Measurements from ENCODE around the gene RPS15A. TPM values are rescaled to one million over a fixed set of nuclear protein-coding genes. Genes with fewer than 3 reads are reported as not detected.
A peak's percentile ranks its signal among the peaks of the same experiment; 100 is the strongest.

The RPS15A gene
- total RNA-seq, 1 donor from 2014 or later = 1,627 TPM

DNA sequence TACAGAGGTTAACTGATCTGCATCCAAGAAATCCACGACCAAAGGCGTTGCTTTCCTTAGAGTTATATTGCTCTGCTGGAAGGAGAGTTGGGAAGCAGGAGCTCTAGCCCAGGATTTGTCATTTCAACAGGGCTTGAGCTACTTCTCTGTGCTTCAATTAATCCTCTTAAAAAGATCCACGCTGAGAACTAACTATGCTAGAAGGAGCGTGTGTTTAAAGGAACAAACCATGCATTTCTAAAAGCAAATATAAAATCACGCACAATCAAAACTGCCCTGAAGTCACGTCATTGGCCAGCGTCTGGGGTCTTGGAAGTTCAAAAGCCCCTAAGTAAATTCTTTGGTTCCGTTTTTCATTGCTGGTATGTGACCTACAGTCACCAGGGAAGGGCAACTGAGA lies 10.2 kb upstream of the RPS15A start:
- peaks cover 5% of the 10 kb centered on the region for H3K27me3 Mint-ChIP-seq (ENCODE audit: unreplicated experiment)
- no peak for DNase-seq (ENCODE audit: low spot score)
- peaks cover 12% of the 10 kb centered on the region for H3K36me3 Mint-ChIP-seq (ENCODE audit: low read depth, unreplicated experiment)
- TF ChIP-seq, protein P1, sequence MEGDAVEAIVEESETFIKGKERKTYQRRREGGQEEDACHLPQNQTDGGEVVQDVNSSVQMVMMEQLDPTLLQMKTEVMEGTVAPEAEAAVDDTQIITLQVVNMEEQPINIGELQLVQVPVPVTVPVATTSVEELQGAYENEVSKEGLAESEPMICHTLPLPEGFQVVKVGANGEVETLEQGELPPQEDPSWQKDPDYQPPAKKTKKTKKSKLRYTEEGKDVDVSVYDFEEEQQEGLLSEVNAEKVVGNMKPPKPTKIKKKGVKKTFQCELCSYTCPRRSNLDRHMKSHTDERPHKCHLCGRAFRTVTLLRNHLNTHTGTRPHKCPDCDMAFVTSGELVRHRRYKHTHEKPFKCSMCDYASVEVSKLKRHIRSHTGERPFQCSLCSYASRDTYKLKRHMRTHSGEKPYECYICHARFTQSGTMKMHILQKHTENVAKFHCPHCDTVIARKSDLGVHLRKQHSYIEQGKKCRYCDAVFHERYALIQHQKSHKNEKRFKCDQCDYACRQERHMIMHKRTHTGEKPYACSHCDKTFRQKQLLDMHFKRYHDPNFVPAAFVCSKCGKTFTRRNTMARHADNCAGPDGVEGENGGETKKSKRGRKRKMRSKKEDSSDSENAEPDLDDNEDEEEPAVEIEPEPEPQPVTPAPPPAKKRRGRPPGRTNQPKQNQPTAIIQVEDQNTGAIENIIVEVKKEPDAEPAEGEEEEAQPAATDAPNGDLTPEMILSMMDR (IDR thresholded peaks at IDR 0.05; ENCODE audit: unreplicated experiment) = no peak
- H3K9me3 Mint-ChIP-seq (ENCODE audit: unreplicated experiment) = no peaks in the 10 kb centered on the region
- H3K4me1 Mint-ChIP-seq (ENCODE audit: unreplicated experiment) = peaks cover 19% of the 10 kb centered on the region
- peak overlapping the region; percentile 97 for H3K4me3 Mint-ChIP-seq (ENCODE audit: unreplicated experiment)
- H3K27ac Mint-ChIP-seq (ENCODE audit: unreplicated experiment) = peak overlapping the region; percentile 91

DNA sequence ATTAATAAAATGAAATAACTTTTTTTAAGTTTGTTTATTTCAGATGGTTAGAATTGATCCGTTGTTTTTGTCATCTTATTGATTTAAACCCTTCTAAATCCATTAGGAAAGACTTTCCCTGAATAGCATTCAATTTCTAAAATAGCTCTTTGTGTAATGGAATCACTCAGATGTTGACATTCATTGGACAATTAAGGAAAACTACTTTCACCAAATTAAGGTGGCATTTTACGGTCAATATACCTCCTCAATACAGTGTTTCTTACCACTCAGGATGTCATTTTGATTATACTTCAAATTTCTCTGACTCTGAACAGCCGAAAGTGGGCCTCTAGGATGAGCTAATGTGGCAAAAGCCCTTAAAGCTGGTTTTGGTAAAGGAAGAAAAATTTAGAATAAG lies 9.4 kb upstream of the RPS15A start:
- no peaks in the 10 kb centered on the region for H3K9me3 Mint-ChIP-seq (ENCODE audit: unreplicated experiment)
- peaks cover 12% of the 10 kb centered on the region for H3K36me3 Mint-ChIP-seq (ENCODE audit: low read depth, unreplicated experiment)
- TF ChIP-seq, protein P1 (IDR thresholded peaks at IDR 0.05; ENCODE audit: unreplicated experiment) = no peak
- H3K4me1 Mint-ChIP-seq (ENCODE audit: unreplicated experiment) = peaks cover 19% of the 10 kb centered on the region
- H3K27me3 Mint-ChIP-seq (ENCODE audit: unreplicated experiment) = peaks cover 5% of the 10 kb centered on the region
- H3K27ac Mint-ChIP-seq (ENCODE audit: unreplicated experiment) = no peak overlapping the region
- peak overlapping the region; percentile 97 for H3K4me3 Mint-ChIP-seq (ENCODE audit: unreplicated experiment)
- no peak for DNase-seq (ENCODE audit: low spot score)

DNA sequence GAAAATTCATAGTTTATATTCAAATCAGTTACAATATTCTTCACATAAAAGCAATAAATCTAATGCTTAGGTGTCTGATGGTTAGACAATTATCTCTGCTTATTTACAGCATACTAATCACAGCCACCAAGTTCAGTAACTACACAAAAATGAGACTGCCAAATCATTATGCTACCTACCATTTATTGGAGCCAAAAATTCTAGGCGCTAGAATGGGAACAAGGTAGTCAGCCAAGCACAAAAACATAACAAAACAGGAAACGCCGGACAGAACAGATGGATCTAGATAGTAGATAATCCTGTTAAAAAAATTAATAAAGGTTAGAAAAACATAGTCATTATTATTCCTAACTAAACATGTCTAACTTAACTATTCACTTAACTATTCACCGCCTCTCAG lies 7.6 kb upstream of the RPS15A start:
- H3K27me3 Mint-ChIP-seq (ENCODE audit: unreplicated experiment) = peaks cover 5% of the 10 kb centered on the region
- H3K9me3 Mint-ChIP-seq (ENCODE audit: unreplicated experiment) = no peaks in the 10 kb centered on the region
- peaks cover 21% of the 10 kb centered on the region for H3K36me3 Mint-ChIP-seq (ENCODE audit: low read depth, unreplicated experiment)
- no peak overlapping the region for H3K4me3 Mint-ChIP-seq (ENCODE audit: unreplicated experiment)
- H3K27ac Mint-ChIP-seq (ENCODE audit: unreplicated experiment) = no peak overlapping the region
- TF ChIP-seq, protein P1 (IDR thresholded peaks at IDR 0.05; ENCODE audit: unreplicated experiment) = no peak
- peaks cover 19% of the 10 kb centered on the region for H3K4me1 Mint-ChIP-seq (ENCODE audit: unreplicated experiment)
- no peak for DNase-seq (ENCODE audit: low spot score)

DNA sequence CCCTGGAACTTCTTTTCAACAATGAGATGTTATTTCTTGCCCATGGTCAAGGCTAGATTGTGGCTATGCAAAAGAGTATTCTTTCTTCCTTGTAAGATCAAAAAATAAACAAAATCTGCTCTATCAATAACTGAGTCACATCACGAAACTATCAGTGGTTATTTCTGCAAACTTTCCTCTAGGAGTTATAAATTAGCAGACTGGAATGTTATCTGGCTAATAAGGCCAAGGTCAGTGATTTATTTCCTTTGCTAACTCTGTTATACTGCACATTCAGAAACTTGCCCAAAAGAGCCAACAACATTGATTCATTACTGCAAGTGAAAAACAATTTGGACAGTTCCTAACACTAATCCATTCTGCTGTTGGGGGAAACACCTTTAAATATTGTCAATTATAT lies 6.2 kb upstream of the RPS15A start:
- Mint-ChIP-seq H3K36me3 (ENCODE audit: low read depth, unreplicated experiment) (peaks cover 21% of the 10 kb centered on the region), H3K27me3 (ENCODE audit: unreplicated experiment) (peaks cover 5% of the 10 kb centered on the region), H3K4me3 (ENCODE audit: unreplicated experiment) (no peak overlapping the region), H3K4me1 (ENCODE audit: unreplicated experiment) (peaks cover 15% of the 10 kb centered on the region), H3K27ac (ENCODE audit: unreplicated experiment) (no peak overlapping the region), H3K9me3 (ENCODE audit: unreplicated experiment) (no peaks in the 10 kb centered on the region)
- no peak for DNase-seq (ENCODE audit: low spot score)
- TF ChIP-seq, protein P1 (IDR thresholded peaks at IDR 0.05; ENCODE audit: unreplicated experiment) = no peak

DNA sequence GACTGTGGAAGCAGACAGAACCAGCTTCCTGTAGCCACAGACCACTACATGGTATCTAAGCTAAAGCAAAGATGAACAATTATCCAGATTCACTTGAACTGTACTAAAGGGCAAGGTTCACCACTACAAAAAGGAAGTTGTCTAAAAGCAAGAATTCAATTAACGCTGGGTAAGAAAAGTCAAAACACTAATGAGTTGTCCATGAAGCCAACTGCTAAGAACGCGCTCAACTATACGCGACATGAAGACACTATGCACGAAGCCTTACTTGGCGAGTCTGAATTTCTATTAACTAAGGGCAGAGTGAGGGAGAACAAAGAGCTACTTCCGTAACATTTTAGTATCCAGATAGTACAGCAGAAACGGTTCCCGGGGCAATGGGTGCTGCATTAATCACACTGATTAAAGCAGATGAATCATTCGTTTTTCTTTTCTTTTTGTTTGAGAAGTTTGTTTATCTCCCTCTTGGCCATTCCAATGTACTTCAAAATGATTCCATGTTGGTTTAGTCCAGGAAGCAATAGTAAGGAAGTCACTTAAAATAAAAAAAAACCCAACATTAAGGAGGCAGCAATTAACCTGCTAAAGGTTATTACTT lies 2.8 kb upstream of the RPS15A start:
- Mint-ChIP-seq H3K4me1 (ENCODE audit: unreplicated experiment) (peaks cover 20% of the 10 kb centered on the region), H3K27me3 (ENCODE audit: unreplicated experiment) (no peaks in the 10 kb centered on the region), H3K36me3 (ENCODE audit: low read depth, unreplicated experiment) (peaks cover 38% of the 10 kb centered on the region), H3K4me3 (ENCODE audit: unreplicated experiment) (no peak overlapping the region), H3K9me3 (ENCODE audit: unreplicated experiment) (no peaks in the 10 kb centered on the region), H3K27ac (ENCODE audit: unreplicated experiment) (no peak overlapping the region)
- DNase-seq (ENCODE audit: low spot score) = no peak
- TF ChIP-seq, protein P1 (IDR thresholded peaks at IDR 0.05; ENCODE audit: unreplicated experiment) = no peak
